Choroid plexus epithelial cell (primary cell): ENCODE results near the gene C1orf159.

ENCODE experiments used
- DNase-seq: peaks from one replicate; pipeline ENCODE4 v3.0.0-alpha.2; 2010; ENCODE audit warnings: low read depth
- H3K4me3 ChIP-seq: 2 replicates; pipeline ENCODE4 v1.5.1; 2011; ENCODE audit warnings: low read depth, mild to moderate bottlenecking, control low read depth, low read length, moderate library complexity
- CTCF ChIP-seq: conservative IDR thresholded peaks from 2 replicates; pipeline ENCODE4 v1.5.1; 2011; ENCODE audit warnings: low read depth, mild to moderate bottlenecking, control low read depth, inconsistent platforms, low read length, moderate library complexity

Gene C1orf159

GRCh38 chr1:1041873-1042272 is 74.0 kb downstream of the C1orf159 start:
- H3K4me3 ChIP-seq = no peak overlapping the region
- TF ChIP-seq CTCF = no peak
- no peak for DNase-seq

GRCh38 chr1:1041092-1041523 is 74.8 kb downstream of the C1orf159 start:
- no peak overlapping the region for H3K4me3 ChIP-seq
- no peak for TF ChIP-seq CTCF
- no peak for DNase-seq

GRCh38 chr1:1040004-1040991 is 75.6 kb downstream of the C1orf159 start:
- TF ChIP-seq CTCF = peak; percentile 19
- peak overlapping the region; percentile 55 for H3K4me3 ChIP-seq
- DNase-seq = peak; percentile 84

- no peak for TF ChIP-seq CTCF
- no peak for DNase-seq
Measured at GRCh38 chr1:1039145-1039910, 76.6 kb downstream of the C1orf159 start.

GRCh38 chr1:1038694-1039093 is 77.2 kb downstream of the C1orf159 start:
- no peak for DNase-seq
- TF ChIP-seq CTCF = no peak
- no peak overlapping the region for H3K4me3 ChIP-seq

More at GRCh38 chr1:1039145-1039910, 76.6 kb downstream of the C1orf159 start:
- no peak overlapping the region for H3K4me3 ChIP-seq

- no peak for DNase-seq
- TF ChIP-seq CTCF = no peak
- H3K4me3 ChIP-seq = no peak overlapping the region
Measured at GRCh38 chr1:1037366-1038327, 78.2 kb downstream of the C1orf159 start.
